HG02970 (cell line): ENCODE results near the gene ARAP1.

Source experiments
- ATAC-seq: cut with Tn5 transposase; IDR thresholded peaks from one replicate; pipeline ENCODE4 v1.9.1; 2021; ENCODE audit warnings: mild to moderate bottlenecking, moderate library complexity, moderate number of reproducible peaks; ENCODE audit not compliant: unreplicated experiment, low FRiP score

ARAP1 gene

GRCh38 chr11:72671152-72672099 lies 80.8 kb downstream of the ARAP1 start:
- no peak for ATAC-seq

- ATAC-seq, result no peak
Measured at GRCh38 chr11:72670041-72670440, 82.2 kb downstream of the ARAP1 start.

- ATAC-seq, result no peak
Measured at GRCh38 chr11:72669527-72669926, 82.7 kb downstream of the ARAP1 start.

GRCh38 chr11:72668629-72669347 lies 83.4 kb downstream of the ARAP1 start:
- no peak for ATAC-seq

- ATAC-seq, result no peak
Measured at GRCh38 chr11:72665911-72666472, 86.2 kb downstream of the ARAP1 start.

GRCh38 chr11:72662036-72662435 lies 90.2 kb downstream of the ARAP1 start:
- ATAC-seq, result no peak

- ATAC-seq, result no peak
Measured at GRCh38 chr11:72661486-72661885, 90.7 kb downstream of the ARAP1 start.

- ATAC-seq, result no peak
Measured at GRCh38 chr11:72658989-72659640, 93.1 kb downstream of the ARAP1 start.

- no peak for ATAC-seq
Measured at GRCh38 chr11:72657411-72658100, 94.7 kb downstream of the ARAP1 start.

GRCh38 chr11:72655896-72656464 lies 96.2 kb downstream of the ARAP1 start:
- ATAC-seq, result no peak

- no peak for ATAC-seq
Measured at GRCh38 chr11:72655014-72655413, 97.2 kb downstream of the ARAP1 start.

GRCh38 chr11:72653649-72654048 lies 98.6 kb downstream of the ARAP1 start:
- no peak for ATAC-seq

GRCh38 chr11:72652873-72653630 lies 99.2 kb downstream of the ARAP1 start:
- ATAC-seq, result no peak

- no peak for ATAC-seq
Measured at GRCh38 chr11:72652133-72652532, 100.1 kb downstream of the ARAP1 start.

GRCh38 chr11:72649215-72649976 lies 102.8 kb downstream of the ARAP1 start:
- no peak for ATAC-seq

GRCh38 chr11:72648384-72649136 lies 103.6 kb downstream of the ARAP1 start:
- ATAC-seq, result no peak

- ATAC-seq, result no peak
Measured at GRCh38 chr11:72647882-72648281, 104.3 kb downstream of the ARAP1 start.

- no peak for ATAC-seq
Measured at GRCh38 chr11:72646472-72646871, 105.7 kb downstream of the ARAP1 start.
